Breast epithelium (tissue), 3 donors: ENCODE measurements around the gene DBT.

Source experiments
- POLR2A ChIP-seq: fragments of 450-650 bp; IDR thresholded peaks from one replicate; pipeline ENCODE4 v1.6.1; 2016; ENCODE audit warnings: antibody characterized with exemption, mild to moderate bottlenecking, moderate library complexity
- POLR2AphosphoS5 ChIP-seq, 3 donors: sonication (generic); formaldehyde crosslinking; IDR thresholded peaks; one replicate each; pipeline ENCODE4 v1.6.1; 2017; ENCODE audit warnings: antibody characterized with exemption in 3 of 3
- TF ChIP-seq, protein P1 (sequence below), 3 donors: fragments of 450-650 bp; IDR thresholded peaks; one replicate each; pipeline ENCODE4 v1.5.1; 2016 to 2017; ENCODE audit warnings: antibody characterized with exemption in 3 of 3, mild to moderate bottlenecking in 3 of 3, moderate library complexity in 3 of 3

DNA sequence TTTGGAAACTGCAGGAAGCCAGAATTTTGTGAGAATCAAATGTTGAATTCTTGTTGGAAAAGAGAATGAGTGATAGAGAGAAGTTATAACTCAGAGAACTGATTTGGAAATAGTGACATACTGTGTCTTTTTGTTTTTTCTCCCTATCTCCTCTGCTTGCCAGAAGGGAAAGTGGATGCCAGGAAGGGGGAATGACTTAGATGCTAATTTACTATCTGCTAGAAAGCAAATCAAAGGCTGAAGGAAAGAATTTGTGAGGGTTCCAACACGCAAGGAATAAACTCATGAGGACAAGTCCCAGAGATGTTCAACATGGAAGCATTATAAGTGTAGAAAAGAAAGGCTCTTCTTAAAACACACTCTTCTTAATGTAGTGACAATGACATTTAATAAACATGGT is 51.0 kb downstream of the DBT start:
- TF ChIP-seq, protein P1, sequence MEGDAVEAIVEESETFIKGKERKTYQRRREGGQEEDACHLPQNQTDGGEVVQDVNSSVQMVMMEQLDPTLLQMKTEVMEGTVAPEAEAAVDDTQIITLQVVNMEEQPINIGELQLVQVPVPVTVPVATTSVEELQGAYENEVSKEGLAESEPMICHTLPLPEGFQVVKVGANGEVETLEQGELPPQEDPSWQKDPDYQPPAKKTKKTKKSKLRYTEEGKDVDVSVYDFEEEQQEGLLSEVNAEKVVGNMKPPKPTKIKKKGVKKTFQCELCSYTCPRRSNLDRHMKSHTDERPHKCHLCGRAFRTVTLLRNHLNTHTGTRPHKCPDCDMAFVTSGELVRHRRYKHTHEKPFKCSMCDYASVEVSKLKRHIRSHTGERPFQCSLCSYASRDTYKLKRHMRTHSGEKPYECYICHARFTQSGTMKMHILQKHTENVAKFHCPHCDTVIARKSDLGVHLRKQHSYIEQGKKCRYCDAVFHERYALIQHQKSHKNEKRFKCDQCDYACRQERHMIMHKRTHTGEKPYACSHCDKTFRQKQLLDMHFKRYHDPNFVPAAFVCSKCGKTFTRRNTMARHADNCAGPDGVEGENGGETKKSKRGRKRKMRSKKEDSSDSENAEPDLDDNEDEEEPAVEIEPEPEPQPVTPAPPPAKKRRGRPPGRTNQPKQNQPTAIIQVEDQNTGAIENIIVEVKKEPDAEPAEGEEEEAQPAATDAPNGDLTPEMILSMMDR (IDR thresholded peaks at IDR 0.05): no peak
- TF ChIP-seq POLR2AphosphoS5 (IDR thresholded peaks at IDR 0.05) (no peak), POLR2A (no peak)
